ENCODE results near the gene UBL4B.

UBL4B gene

GRCh38 chr1:110084227-110085078, 27.8 kb upstream of the UBL4B start:
- DNase-seq (ENCODE audit: low read depth in 4 of 4, low spot score in 1 of 4): no peak

- no peak for DNase-seq (ENCODE audit: low read depth in 4 of 4, low spot score in 1 of 4)
Observed at GRCh38 chr1:110085671-110086070, 26.6 kb upstream of the UBL4B start.

GRCh38 chr1:110086961-110087360, 25.3 kb upstream of the UBL4B start:
- no peak for DNase-seq (ENCODE audit: low read depth in 4 of 4, low spot score in 1 of 4)

- DNase-seq (ENCODE audit: low read depth in 4 of 4, low spot score in 1 of 4): peak in 1 of 4 experiments; percentile 40
Observed at GRCh38 chr1:110087812-110088738, 24.2 kb upstream of the UBL4B start.

GRCh38 chr1:110088739-110089316, 23.4 kb upstream of the UBL4B start:
- no peak for DNase-seq (ENCODE audit: low read depth in 4 of 4, low spot score in 1 of 4)

- DNase-seq (ENCODE audit: low read depth in 4 of 4, low spot score in 1 of 4): no peak
Observed at GRCh38 chr1:110089561-110090275, 22.5 kb upstream of the UBL4B start.

- no peak for DNase-seq (ENCODE audit: low read depth in 4 of 4, low spot score in 1 of 4)
Observed at GRCh38 chr1:110091381-110091780, 20.9 kb upstream of the UBL4B start.

GRCh38 chr1:110091791-110092190, 20.5 kb upstream of the UBL4B start:
- no peak for DNase-seq (ENCODE audit: low read depth in 4 of 4, low spot score in 1 of 4)

- no peak for DNase-seq (ENCODE audit: low read depth in 4 of 4, low spot score in 1 of 4)
Observed at GRCh38 chr1:110092991-110093390, 19.3 kb upstream of the UBL4B start.

GRCh38 chr1:110094931-110095654, 17.1 kb upstream of the UBL4B start:
- DNase-seq (ENCODE audit: low read depth in 4 of 4, low spot score in 1 of 4): no peak

GRCh38 chr1:110097507-110098221, 14.6 kb upstream of the UBL4B start:
- DNase-seq (ENCODE audit: low read depth in 4 of 4, low spot score in 1 of 4): no peak

- DNase-seq (ENCODE audit: low read depth in 4 of 4, low spot score in 1 of 4): no peak
Observed at GRCh38 chr1:110098222-110099026, 13.8 kb upstream of the UBL4B start.

GRCh38 chr1:110100335-110100734, 11.9 kb upstream of the UBL4B start:
- no peak for DNase-seq (ENCODE audit: low read depth in 4 of 4, low spot score in 1 of 4)

- no peak for DNase-seq (ENCODE audit: low read depth in 4 of 4, low spot score in 1 of 4)
Observed at GRCh38 chr1:110102081-110102480, 10.2 kb upstream of the UBL4B start.

- DNase-seq (ENCODE audit: low read depth in 4 of 4, low spot score in 1 of 4): peak; percentile 25 to 53 (median 34)
Observed at GRCh38 chr1:110106013-110106941, 6.0 kb upstream of the UBL4B start.

GRCh38 chr1:110107867-110108469, 4.3 kb upstream of the UBL4B start:
- no peak for DNase-seq (ENCODE audit: low read depth in 4 of 4, low spot score in 1 of 4)

- DNase-seq (ENCODE audit: low read depth in 4 of 4, low spot score in 1 of 4): no peak
Observed at GRCh38 chr1:110111081-110111480, 1.2 kb upstream of the UBL4B start.
